HG02981 (cell line): ENCODE measurements around the gene GINS2.
A peak's percentile ranks its signal among the peaks of the same experiment; 100 is the strongest.

ENCODE experiments used
- ATAC-seq: cut with Tn5 transposase; IDR thresholded peaks from one replicate; pipeline ENCODE4 v1.9.1; 2021; ENCODE audit warnings: mild to moderate bottlenecking, moderate library complexity; ENCODE audit not compliant: unreplicated experiment

Gene GINS2

GRCh38 chr16:85688586-85689284 lies at the start of gene GINS2:
Gene GINS2, minus strand, starts transcription at chr16:85688954. Its CDS starts 56 bp downstream, at chr16:85688898.
- ATAC-seq = peak; percentile 97

- no peak for ATAC-seq
Measured at GRCh38 chr16:85736921-85737320, 48.2 kb upstream of the GINS2 start.

- ATAC-seq = no peak
Measured at GRCh38 chr16:85735946-85736345, 47.2 kb upstream of the GINS2 start.

- peak; percentile 87 for ATAC-seq
Measured at GRCh38 chr16:85735225-85735635, 46.5 kb upstream of the GINS2 start.

- no peak for ATAC-seq
Measured at GRCh38 chr16:85734311-85735017, 45.7 kb upstream of the GINS2 start.

GRCh38 chr16:85733839-85734170 lies 45.1 kb upstream of the GINS2 start:
- no peak for ATAC-seq

- no peak for ATAC-seq
Measured at GRCh38 chr16:85733155-85733838, 44.5 kb upstream of the GINS2 start.

- ATAC-seq = no peak
Measured at GRCh38 chr16:85731179-85731578, 42.4 kb upstream of the GINS2 start.

- ATAC-seq = no peak
Measured at GRCh38 chr16:85730186-85730465, 41.4 kb upstream of the GINS2 start.

- ATAC-seq = no peak
Measured at GRCh38 chr16:85729452-85730185, 40.9 kb upstream of the GINS2 start.

- no peak for ATAC-seq
Measured at GRCh38 chr16:85728879-85729278, 40.1 kb upstream of the GINS2 start.

- no peak for ATAC-seq
Measured at GRCh38 chr16:85724936-85725335, 36.2 kb upstream of the GINS2 start.

- ATAC-seq = no peak
Measured at GRCh38 chr16:85724126-85724879, 35.5 kb upstream of the GINS2 start.

- ATAC-seq = no peak
Measured at GRCh38 chr16:85722128-85722893, 33.6 kb upstream of the GINS2 start.

- ATAC-seq = no peak
Measured at GRCh38 chr16:85720302-85720637, 31.5 kb upstream of the GINS2 start.

GRCh38 chr16:85719605-85720301 lies 31.0 kb upstream of the GINS2 start:
- ATAC-seq = no peak

- no peak for ATAC-seq
Measured at GRCh38 chr16:85718682-85719081, 29.9 kb upstream of the GINS2 start.

- no peak for ATAC-seq
Measured at GRCh38 chr16:85718153-85718477, 29.4 kb upstream of the GINS2 start.

GRCh38 chr16:85717393-85718152 lies 28.8 kb upstream of the GINS2 start:
- ATAC-seq = no peak
